C4-2B (cell line): Measurements from ENCODE around the gene TMEM18.

ENCODE experiments used
- ZFX ChIP-seq: fragments of 450-650 bp; IDR thresholded peaks from 2 replicates; pipeline ENCODE4 v1.6.1; 2017
- TF ChIP-seq, protein P1 (sequence below): fragments of 450-650 bp; conservative IDR thresholded peaks from 2 replicates; pipeline ENCODE4 v1.5.1; 2017; ENCODE audit warnings: mild to moderate bottlenecking

DNA sequence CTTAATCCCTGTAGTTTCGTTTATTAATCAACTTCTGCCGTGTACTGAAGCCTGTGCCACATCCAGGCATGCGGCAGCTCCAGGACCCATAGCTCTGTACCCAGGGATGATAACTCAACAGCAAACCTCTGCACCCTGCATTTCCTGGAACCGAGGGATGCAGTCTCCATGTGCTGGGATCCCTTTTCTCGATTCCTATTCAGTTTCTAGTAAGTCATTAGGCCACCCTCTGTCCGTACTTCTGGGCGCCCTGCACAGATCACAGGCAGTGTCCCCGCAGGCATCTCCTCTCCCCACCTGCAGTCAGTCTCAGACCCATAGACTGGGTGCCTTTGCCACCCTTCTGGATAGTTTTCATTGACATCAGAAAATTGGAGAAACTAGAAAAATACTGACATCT lies 18.8 kb downstream of the TMEM18 start:
- TF ChIP-seq, protein P1, sequence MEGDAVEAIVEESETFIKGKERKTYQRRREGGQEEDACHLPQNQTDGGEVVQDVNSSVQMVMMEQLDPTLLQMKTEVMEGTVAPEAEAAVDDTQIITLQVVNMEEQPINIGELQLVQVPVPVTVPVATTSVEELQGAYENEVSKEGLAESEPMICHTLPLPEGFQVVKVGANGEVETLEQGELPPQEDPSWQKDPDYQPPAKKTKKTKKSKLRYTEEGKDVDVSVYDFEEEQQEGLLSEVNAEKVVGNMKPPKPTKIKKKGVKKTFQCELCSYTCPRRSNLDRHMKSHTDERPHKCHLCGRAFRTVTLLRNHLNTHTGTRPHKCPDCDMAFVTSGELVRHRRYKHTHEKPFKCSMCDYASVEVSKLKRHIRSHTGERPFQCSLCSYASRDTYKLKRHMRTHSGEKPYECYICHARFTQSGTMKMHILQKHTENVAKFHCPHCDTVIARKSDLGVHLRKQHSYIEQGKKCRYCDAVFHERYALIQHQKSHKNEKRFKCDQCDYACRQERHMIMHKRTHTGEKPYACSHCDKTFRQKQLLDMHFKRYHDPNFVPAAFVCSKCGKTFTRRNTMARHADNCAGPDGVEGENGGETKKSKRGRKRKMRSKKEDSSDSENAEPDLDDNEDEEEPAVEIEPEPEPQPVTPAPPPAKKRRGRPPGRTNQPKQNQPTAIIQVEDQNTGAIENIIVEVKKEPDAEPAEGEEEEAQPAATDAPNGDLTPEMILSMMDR = no peak
- TF ChIP-seq ZFX = no peak
